ENCODE measurements around the gene EZH1. TPM values are rescaled to one million over a fixed set of nuclear protein-coding genes. Genes with fewer than 3 reads are reported as not detected.

The EZH1 gene
- total RNA-seq, 1 experiment from 2014 or later: 31.7 TPM

DNA sequence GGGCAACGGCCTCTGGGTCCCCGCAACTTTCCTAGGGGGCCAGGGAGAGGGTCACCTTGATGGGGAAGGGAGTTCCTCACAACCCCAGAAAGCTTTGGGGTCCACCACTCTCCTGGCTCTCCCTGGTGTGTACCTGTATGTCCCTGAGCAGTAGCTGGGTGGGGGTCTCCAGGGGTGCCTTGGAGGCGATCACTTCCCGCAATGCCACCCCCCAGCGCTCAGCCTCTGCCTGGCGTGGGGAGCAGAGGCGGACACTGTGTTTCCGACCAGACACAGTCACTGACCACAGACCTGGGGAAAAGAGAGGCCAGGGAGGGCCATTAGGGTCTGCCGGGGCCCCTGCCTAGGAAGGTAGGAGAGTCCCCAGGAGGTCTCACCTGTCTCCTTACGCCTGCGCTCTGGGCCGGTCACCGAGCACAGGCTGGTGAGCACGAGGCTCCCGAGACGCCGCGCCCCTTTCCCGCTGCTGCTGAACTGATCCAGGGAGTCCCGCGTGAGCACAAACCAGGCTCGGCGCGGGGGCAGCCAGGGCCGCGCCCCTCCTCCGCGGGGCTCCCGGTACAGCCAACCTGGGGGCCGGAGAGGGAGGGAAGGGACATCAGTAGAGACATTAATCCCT, 71.5 kb downstream of the EZH1 start:
- no peaks in the 10 kb centered on the region for H3K27me3 Mint-ChIP-seq (ENCODE audit: insufficient read depth, unreplicated experiment)
- no peak for TF ChIP-seq CTCF (IDR thresholded peaks at IDR 0.05; ENCODE audit: unreplicated experiment)
- no TSS peak for BruUV-seq (replicated peaks)
- no peak overlapping the region for H3K27ac Mint-ChIP-seq (ENCODE audit: low read depth, unreplicated experiment)
- ChIA-PET CTCF (interaction anchor here (1.5 to 3.4 kb wide), 2 partner anchors 50 to 95 kb away, joined by 3 to 13 read pairs; partner anchors contain the start of gene PSMC3IP), POLR2A (interaction anchor here (0.6 to 10.9 kb wide), 9 partner anchors 12 to 160 kb away, joined by 4 to 158 read pairs (median 11); partner anchors contain the start of genes PSMC3IP, RETREG3, TUBG1 and TUBG2)
- peaks cover 28% of the 10 kb centered on the region for H3K4me1 Mint-ChIP-seq (ENCODE audit: insufficient read depth, unreplicated experiment)
- H3K36me3 Mint-ChIP-seq (ENCODE audit: insufficient read depth, unreplicated experiment): peaks cover 47% of the 10 kb centered on the region
- intact Hi-C loops (cut with micrococcal nuclease): no loop called here
- no peak for DNase-seq (ENCODE audit: unreplicated experiment)
- no peaks in the 10 kb centered on the region for H3K9me3 Mint-ChIP-seq (ENCODE audit: unreplicated experiment)
- H3K4me3 Mint-ChIP-seq (ENCODE audit: unreplicated experiment): no peak overlapping the region

GRCh38 chr17:42672038-42672437, 72.8 kb downstream of the EZH1 start:
- H3K27ac Mint-ChIP-seq (ENCODE audit: low read depth, unreplicated experiment): no peak overlapping the region
- ChIA-PET CTCF (interaction anchor here (0.7 to 3.4 kb wide), 5 partner anchors 45 to 94 kb away, joined by 3 to 13 read pairs (median 3); partner anchors contain the start of gene PSMC3IP), POLR2A (interaction anchor here (0.6 to 10.9 kb wide), 11 partner anchors 10 to 136 kb away, joined by 3 to 158 read pairs (median 5); partner anchors contain the start of genes EZH1, NAGLU, PSMC3IP and RETREG3)

DNA sequence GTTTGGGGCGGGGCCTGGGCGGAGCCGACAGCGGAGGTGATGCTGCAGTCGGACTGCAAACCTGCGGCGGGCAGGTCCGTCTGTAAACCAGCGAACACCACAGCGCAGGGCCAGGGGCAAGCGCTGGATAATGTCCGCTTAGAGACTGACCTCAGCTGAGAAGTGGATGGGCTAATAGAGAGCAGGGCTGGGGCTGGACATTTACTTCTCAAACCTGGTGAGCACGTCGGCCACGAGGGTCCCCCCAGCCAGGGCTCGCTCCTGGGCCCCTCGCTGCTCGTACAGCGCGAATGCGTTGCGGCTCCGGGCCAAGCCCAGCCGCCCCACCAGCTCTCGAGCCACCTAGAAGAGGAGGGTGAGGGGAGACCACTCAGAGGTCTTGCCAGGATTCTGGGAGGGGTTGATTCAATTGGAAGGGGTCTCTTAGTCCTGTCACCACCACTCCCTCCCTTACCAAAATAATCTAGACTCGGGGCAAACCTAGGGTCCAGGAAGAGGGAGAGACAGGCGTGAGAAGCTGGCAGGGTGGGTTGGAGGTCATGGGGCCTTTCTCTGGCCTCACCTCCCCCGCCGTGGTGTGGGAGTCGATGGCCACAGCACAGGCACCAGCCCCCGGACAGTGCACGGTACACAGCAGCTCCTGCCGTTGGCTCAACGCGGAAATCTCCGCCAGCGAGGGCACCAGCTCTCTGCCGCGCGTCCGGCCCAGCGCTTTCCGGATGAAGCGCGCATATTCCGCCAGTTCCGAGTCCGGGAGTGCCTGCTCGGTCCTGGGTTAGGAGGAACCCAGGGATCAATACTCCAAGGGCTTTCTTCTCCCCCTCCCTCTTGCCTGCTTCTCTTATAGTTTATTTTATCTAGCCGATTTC, 73.8 kb downstream of the EZH1 start:
- no TSS peak for BruUV-seq (replicated peaks)
- Mint-ChIP-seq H3K9me3 (ENCODE audit: unreplicated experiment) (no peaks in the 10 kb centered on the region), H3K4me3 (ENCODE audit: unreplicated experiment) (peak overlapping the region; percentile 25), H3K36me3 (ENCODE audit: insufficient read depth, unreplicated experiment) (peaks cover 50% of the 10 kb centered on the region), H3K4me1 (ENCODE audit: insufficient read depth, unreplicated experiment) (peaks cover 42% of the 10 kb centered on the region), H3K27me3 (ENCODE audit: insufficient read depth, unreplicated experiment) (no peaks in the 10 kb centered on the region), H3K27ac (ENCODE audit: low read depth, unreplicated experiment) (no peak overlapping the region)
- no peak for DNase-seq (ENCODE audit: unreplicated experiment)
- no peak for TF ChIP-seq CTCF (IDR thresholded peaks at IDR 0.05; ENCODE audit: unreplicated experiment)
- CTCF ChIA-PET: interaction anchor here (0.7 to 3.4 kb wide), 6 partner anchors 44 to 103 kb away, joined by 3 to 13 read pairs (median 4); partner anchors contain the start of gene PSMC3IP
- POLR2A ChIA-PET: interaction anchor here (1.1 to 10.9 kb wide), 8 partner anchors 9 to 93 kb away, joined by 3 to 158 read pairs (median 7); partner anchors contain the start of genes EZH1, PSMC3IP, RETREG3 and TUBG1
- intact Hi-C loops (cut with micrococcal nuclease): no loop called here

More at GRCh38 chr17:42672038-42672437, 72.8 kb downstream of the EZH1 start:
- Mint-ChIP-seq H3K4me3 (ENCODE audit: unreplicated experiment) (peak overlapping the region; percentile 25), H3K36me3 (ENCODE audit: insufficient read depth, unreplicated experiment) (peaks cover 47% of the 10 kb centered on the region), H3K27me3 (ENCODE audit: insufficient read depth, unreplicated experiment) (no peaks in the 10 kb centered on the region), H3K9me3 (ENCODE audit: unreplicated experiment) (no peaks in the 10 kb centered on the region), H3K4me1 (ENCODE audit: insufficient read depth, unreplicated experiment) (peaks cover 38% of the 10 kb centered on the region)
- no TSS peak for BruUV-seq (replicated peaks)
- DNase-seq (ENCODE audit: unreplicated experiment): peak; percentile 27
- intact Hi-C loops (cut with micrococcal nuclease): no loop called here
- no peak for TF ChIP-seq CTCF (IDR thresholded peaks at IDR 0.05; ENCODE audit: unreplicated experiment)

Data from MCF 10A (cell line).